ENCODE measurements around the gene EXOC3L1.

DNA sequence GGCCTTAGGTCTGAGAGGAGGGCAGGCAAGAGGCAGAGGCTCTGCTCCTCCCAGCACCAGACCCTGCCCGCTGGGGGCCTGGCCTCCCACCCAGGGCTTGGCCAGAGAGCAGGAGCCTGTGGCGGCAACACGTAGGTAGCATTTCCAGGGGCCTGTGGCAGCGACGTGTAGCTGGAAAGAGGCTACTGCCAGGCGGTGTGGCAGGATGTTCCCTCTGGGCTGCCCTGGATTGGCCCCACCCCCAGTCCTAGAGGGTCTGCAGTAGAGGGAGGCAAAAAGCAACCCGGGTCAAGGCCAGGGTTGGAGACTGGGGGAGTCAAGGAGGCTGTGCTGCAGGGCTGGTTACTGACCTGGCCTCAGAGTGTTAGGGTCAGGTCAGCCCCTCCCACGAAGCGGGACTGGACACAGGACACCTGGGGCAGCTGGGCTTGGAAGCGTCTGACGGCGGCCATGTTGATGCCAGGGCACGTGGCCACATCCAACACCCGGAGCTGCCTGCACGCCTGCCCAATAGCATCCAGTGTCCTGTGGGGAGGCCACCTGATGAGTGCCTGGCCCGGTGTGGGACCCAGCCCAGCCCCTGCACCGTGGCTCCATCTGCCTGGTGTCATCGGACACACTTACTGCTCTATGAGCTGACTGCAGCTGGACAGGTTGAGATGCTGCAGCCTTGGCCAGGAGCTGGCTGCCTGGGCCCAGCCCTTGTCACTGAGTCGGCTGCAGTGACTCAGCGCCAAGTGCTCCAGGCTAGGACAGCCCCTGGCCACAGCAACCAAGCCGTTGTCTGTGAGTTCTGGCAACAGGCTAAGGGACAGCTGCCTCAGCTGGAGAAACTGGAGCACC lies 17.5 kb upstream of the EXOC3L1 start:
- TF ChIP-seq POLR2AphosphoS5 (IDR thresholded peaks at IDR 0.05; ENCODE audit: low read depth, low read length), result peak; percentile 24; the same call in 1 of the 2 replicates
- no peak for TF ChIP-seq TAF1 (IDR thresholded peaks at IDR 0.05; ENCODE audit: borderline replicate concordance, insufficient read depth, low read length)
- TF ChIP-seq SIN3A (IDR thresholded peaks at IDR 0.05; ENCODE audit: borderline replicate concordance, insufficient read depth, low read length), result no peak
- TF ChIP-seq, protein P1, sequence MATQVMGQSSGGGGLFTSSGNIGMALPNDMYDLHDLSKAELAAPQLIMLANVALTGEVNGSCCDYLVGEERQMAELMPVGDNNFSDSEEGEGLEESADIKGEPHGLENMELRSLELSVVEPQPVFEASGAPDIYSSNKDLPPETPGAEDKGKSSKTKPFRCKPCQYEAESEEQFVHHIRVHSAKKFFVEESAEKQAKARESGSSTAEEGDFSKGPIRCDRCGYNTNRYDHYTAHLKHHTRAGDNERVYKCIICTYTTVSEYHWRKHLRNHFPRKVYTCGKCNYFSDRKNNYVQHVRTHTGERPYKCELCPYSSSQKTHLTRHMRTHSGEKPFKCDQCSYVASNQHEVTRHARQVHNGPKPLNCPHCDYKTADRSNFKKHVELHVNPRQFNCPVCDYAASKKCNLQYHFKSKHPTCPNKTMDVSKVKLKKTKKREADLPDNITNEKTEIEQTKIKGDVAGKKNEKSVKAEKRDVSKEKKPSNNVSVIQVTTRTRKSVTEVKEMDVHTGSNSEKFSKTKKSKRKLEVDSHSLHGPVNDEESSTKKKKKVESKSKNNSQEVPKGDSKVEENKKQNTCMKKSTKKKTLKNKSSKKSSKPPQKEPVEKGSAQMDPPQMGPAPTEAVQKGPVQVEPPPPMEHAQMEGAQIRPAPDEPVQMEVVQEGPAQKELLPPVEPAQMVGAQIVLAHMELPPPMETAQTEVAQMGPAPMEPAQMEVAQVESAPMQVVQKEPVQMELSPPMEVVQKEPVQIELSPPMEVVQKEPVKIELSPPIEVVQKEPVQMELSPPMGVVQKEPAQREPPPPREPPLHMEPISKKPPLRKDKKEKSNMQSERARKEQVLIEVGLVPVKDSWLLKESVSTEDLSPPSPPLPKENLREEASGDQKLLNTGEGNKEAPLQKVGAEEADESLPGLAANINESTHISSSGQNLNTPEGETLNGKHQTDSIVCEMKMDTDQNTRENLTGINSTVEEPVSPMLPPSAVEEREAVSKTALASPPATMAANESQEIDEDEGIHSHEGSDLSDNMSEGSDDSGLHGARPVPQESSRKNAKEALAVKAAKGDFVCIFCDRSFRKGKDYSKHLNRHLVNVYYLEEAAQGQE (IDR thresholded peaks at IDR 0.05; ENCODE audit: insufficient read depth in 1 of 2, low read depth in 2 of 2, low read length in 2 of 2), result no peak
